Right ventricle myocardium inferior (tissue), 1 donor: Measurements from ENCODE around the gene PUS10. TPM values are rescaled to one million over a fixed set of nuclear protein-coding genes. Genes with fewer than 3 reads are reported as not detected.
A peak's percentile ranks its signal among the peaks of the same experiment; 100 is the strongest.
"Not testable (repeated sequence)": the region's sequence is repeated elsewhere in the genome, so short reads cannot be mapped to it uniquely, and the experiment has no call there.

Experiments
- ATAC-seq: fragments of 200-7000 bp; cut with Tn5 transposase; one replicate; pipeline ENCODE4 v1.9.1; 2020; ENCODE audit warnings: mild to moderate bottlenecking, moderate library complexity
- DNase-seq: peaks from one replicate; pipeline ENCODE4 v3.0.0; 2021; ENCODE audit errors: missing footprints
- intact Hi-C: fragments of 100-400 bp; cut with DNase I; formaldehyde crosslinking; loops from one replicate; pipeline ENCODE4 v1.11.0; 2022
- total RNA-seq: library from RNA; stranded (reverse); fragmentation: NEBNext Ultra II Directional; extraction: Animal tissue kit (Norgen Biotek cat#: 25700); gene quantifications from one replicate; pipeline ENCODE4 v1.2.1, GENCODE V29; 2021
- donor health status: DM: no; HTN: yes; CAD: no; lungs with severe emphysema.

The PUS10 gene
- total RNA-seq, 1 donor from 2014 or later = 5.2 TPM

- ATAC-seq (no peak), DNase-seq (no peak)
- intact Hi-C loops = no loop called here
Observed at GRCh38 chr2:60948926-60949579, 69.0 kb downstream of the PUS10 start.

GRCh38 chr2:60948161-60948560, 69.9 kb downstream of the PUS10 start:
- intact Hi-C loops = no loop called here
- ATAC-seq (no peak), DNase-seq (no peak)

GRCh38 chr2:60947056-60947455, 71.0 kb downstream of the PUS10 start:
- intact Hi-C loops = no loop called here
- no peak for ATAC-seq
- no peak for DNase-seq

DNA sequence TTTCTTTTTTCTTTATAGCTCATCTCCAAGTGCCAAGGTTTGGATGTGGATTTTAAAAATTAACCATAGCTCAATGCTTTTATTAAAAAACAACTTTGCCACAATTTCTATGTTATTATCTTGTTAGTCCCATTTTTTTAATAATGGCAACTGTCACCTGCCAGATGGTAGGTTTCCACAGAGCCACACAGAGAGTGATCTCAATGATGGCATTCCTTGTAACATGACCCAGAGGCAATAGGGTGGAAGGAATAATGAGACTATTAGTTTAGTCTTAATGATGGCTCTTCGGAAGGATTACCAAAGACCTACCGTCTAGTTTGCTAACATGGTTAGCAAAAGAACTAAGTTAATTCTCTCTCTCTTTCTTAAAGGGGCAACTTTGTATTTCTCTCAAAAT, 72.7 kb downstream of the PUS10 start:
- no peak for DNase-seq
- intact Hi-C loops = no loop called here
- no peak for ATAC-seq

DNA sequence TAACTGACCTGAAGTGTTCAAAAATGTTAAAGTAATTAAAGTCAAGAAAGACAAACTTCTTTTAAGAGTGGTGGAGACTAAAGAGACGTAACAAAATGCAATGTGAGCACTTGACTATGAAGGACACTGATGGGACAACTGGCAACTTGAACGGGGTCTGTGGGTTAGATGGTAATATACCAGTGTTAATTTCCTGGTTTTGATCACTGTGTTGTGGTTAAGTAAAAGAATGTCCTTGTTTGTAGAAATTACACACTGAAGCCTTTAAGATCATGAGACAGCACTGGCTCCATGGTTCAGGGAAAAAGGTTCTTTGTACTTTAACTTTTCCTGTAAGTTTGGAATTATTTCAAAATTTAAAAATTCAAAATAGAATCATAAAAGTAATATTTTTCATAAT, 78.4 kb downstream of the PUS10 start:
- intact Hi-C loops = no loop called here
- DNase-seq (no peak), ATAC-seq (no peak)

- ATAC-seq (no peak), DNase-seq (no peak)
- intact Hi-C loops = no loop called here
Observed at GRCh38 chr2:60938301-60938700, 79.8 kb downstream of the PUS10 start.

DNA sequence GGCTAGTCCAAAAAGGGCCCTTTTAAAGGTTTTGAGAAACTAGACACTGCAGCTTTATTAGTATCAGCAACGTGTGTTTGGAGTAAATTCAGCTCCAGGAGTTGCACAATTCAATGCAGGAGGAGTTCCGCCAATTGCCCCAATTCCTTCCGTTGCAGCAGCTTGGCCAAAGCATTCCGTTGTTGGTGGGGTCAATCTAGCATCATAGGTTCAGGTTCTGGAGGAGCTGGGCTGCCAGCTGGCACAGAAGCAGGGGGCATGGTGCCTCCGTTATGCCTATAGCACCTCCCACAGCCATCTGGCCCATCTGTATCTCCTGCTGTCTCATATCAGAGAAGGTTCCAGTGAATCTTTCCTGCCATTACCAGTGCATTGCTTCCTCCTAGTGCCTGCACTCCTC, 81.3 kb downstream of the PUS10 start:
- intact Hi-C loops = no loop called here
- ATAC-seq (no peak), DNase-seq (no peak)

GRCh38 chr2:60934165-60934722, 83.8 kb downstream of the PUS10 start:
- ATAC-seq (peak; percentile 50), DNase-seq (no peak)
- intact Hi-C loops = no loop called here

GRCh38 chr2:60932954-60933353, 85.1 kb downstream of the PUS10 start:
- DNase-seq (no peak), ATAC-seq (no peak)
- intact Hi-C loops = no loop called here

DNA sequence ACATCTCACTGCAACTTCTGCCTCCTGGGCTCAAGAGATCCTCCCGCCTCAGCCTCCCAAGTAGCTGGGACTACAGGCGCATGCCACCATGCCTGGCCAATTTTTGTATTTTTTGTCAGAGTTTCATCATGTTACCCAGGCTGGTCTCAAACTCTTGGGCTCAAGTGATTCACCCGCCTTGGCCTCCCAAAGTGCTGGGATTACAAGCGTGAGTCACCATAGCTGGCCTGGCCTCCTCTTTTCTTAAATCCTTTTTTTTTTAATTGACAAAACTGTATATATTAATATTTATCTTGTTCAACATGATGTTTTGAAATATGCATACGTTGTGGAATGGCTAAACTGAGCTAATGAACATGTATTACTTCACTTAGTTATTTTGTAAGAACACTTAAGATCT, 86.0 kb downstream of the PUS10 start:
- ATAC-seq, intact Hi-C loops, DNase-seq: not testable (repeated sequence)

- peak; percentile 48 for ATAC-seq
- no peak for DNase-seq
- intact Hi-C loops = no loop called here
Observed at GRCh38 chr2:60926741-60927552, 91.1 kb downstream of the PUS10 start.

GRCh38 chr2:60925994-60926740, 91.9 kb downstream of the PUS10 start:
- no peak for DNase-seq
- intact Hi-C loops = no loop called here
- ATAC-seq = peak; percentile 31

- intact Hi-C loops = no loop called here
- ATAC-seq = no peak
Observed at GRCh38 chr2:60907329-60907728, 110.7 kb downstream of the PUS10 start.

GRCh38 chr2:60906395-60906794, 111.7 kb downstream of the PUS10 start:
- intact Hi-C loops = no loop called here
- ATAC-seq (no peak), DNase-seq (no peak)

More at GRCh38 chr2:60907329-60907728, 110.7 kb downstream of the PUS10 start:
- no peak for DNase-seq

DNA sequence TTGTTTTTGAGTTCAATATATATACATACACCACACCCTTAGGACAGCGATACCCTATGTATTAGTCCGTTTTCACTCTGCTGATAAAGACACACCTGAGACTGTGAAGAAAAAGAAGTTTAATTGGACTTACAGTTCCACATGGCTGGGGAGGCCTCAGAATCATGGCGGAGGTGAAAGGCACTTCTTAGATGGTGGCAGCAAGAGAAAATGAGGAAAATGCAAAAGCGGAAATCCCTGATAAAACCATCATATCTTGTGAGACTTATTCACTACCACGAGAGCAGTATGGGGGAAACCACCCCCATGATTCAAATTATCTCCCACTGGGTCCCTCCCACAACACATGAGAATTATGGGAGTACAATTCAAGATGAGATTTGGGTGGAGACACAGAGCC, 112.2 kb downstream of the PUS10 start:
- ATAC-seq, DNase-seq, intact Hi-C loops: not testable (repeated sequence)

GRCh38 chr2:60901296-60901695, 116.8 kb downstream of the PUS10 start:
- DNase-seq, intact Hi-C loops, ATAC-seq: not testable (repeated sequence)

- DNase-seq = no peak
- no peak for ATAC-seq
- intact Hi-C loops = no loop called here
Observed at GRCh38 chr2:60899892-60900249, 118.2 kb downstream of the PUS10 start.

DNA sequence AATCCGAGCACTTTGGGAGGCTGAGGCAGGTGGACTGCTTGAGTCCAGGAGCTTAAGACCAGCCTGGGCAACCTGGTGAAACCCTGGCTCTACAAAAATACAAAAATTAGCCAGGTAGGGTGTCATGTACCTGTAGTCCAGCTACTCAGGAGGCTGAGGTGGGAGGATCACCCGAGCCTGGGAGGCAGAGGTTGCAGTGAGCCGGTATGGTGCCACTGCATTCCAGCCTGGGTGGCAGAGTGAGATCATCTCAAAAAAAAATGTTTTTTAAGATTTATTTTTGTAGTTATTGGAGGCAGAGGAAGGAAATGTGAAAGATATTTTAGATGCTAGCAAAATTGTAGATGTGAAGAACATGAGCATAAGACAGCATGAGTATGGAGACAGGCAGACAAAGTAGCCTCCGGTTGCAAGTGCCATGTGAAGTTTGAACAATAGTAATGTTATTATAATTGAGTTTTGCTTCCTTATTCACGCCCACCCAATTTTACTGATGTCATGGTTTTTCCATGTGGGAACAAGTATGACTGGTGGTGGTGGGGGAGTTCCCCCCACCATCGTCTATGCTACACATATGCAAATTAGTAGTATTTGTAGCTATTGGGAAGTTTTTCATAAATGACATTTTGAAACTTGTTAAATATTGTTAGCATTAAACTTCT, 118.7 kb downstream of the PUS10 start:
- intact Hi-C loops = no loop called here
- ATAC-seq (no peak), DNase-seq (no peak)

GRCh38 chr2:60898567-60898966, 119.5 kb downstream of the PUS10 start:
- ATAC-seq (no peak), DNase-seq (no peak)
- intact Hi-C loops = no loop called here
